K562 (cell line): ENCODE results near the gene WWOX. TPM values are rescaled to one million over a fixed set of nuclear protein-coding genes. Genes with fewer than 3 reads are reported as not detected.

Experiments used
- ATAC-seq: fragments of 200-7000 bp; cut with Tn5 transposase; 3 replicates; pipeline ENCODE4 v1.9.1; 2020; ENCODE audit warnings: moderate library complexity
- BruUV-seq: library from RNA; stranded (reverse); fragments of 400-500 nt; replicated peaks from 2 replicates; lab custom pipeline; 2021; lab: Mats Ljungman, UMichigan
- CTCF ChIA-PET: fragments of 300-600 bp; formaldehyde crosslinking; extraction: SDS; loops from one replicate; lab custom pipeline; 2021; ENCODE audit warnings: low intra/inter-chr PET ratio; lab: Yijun Ruan, JAX
- POLR2A ChIA-PET: fragments of 300-600, 350-650 bp; sonication (Branson Sonifier 250); formaldehyde crosslinking; extraction: SDS; loops from one replicate; lab custom pipeline; 2021; ENCODE audit warnings: antibody characterized with exemption, inconsistent platforms; lab: Yijun Ruan, JAX
- DNase-seq, 4 experiments: peaks; one replicate each; pipeline versions ENCODE4 v3.0.0 to v3.0.0-alpha.2; 2011 to 2018; ENCODE audit warnings: low spot score in 3 of 4, mixed read lengths in 3 of 4; ENCODE audit errors: extremely low read depth in 1 of 4
- FAIRE-seq: peaks from 2 replicates; lab custom pipeline; 2011; peaks lifted over from hg19 to GRCh38; lab: Jason Lieb, UNC
- H2AFZ ChIP-seq: 2 replicates; pipeline ENCODE4 v1.6.0; 2011; ENCODE audit warnings: low read depth, low read length, control low read depth, inconsistent platforms
- H3K27ac ChIP-seq: fragments of 200-600 bp; 3 replicates; pipeline ENCODE4 v1.8.0; 2011; ENCODE audit warnings: low read depth, mild to moderate bottlenecking, control low read depth, inconsistent platforms, low read length, moderate library complexity, mixed read lengths; ENCODE audit errors: extremely low read depth
- H3K27me3 ChIP-seq, 2 experiments: fragments of 300-600 bp in 1 of 2; 2 replicates in 1 of 2; 3 replicates in 1 of 2; pipeline versions ENCODE4 v1.6.0 to v1.8.0; 2011; ENCODE audit warnings: inconsistent platforms in 2 of 2, low read length in 2 of 2, mild to moderate bottlenecking in 1 of 2, mixed read lengths in 1 of 2, moderate library complexity in 1 of 2; ENCODE audit not compliant: control insufficient read depth in 2 of 2, insufficient read depth in 2 of 2
- H3K36me3 ChIP-seq: fragments of 300-600 bp; 3 replicates; pipeline ENCODE4 v1.8.0; 2011; ENCODE audit warnings: mild to moderate bottlenecking, low read length, inconsistent platforms; ENCODE audit not compliant: control insufficient read depth, insufficient read depth
- H3K4me1 ChIP-seq, 2 experiments: fragments of 200-600 bp in 1 of 2; replicated peaks in 1 of 2; 2 replicates in 1 of 2; 3 replicates in 1 of 2; pipeline versions ENCODE4 v1.5.1 to v1.8.0; 2011; ENCODE audit warnings: inconsistent platforms in 2 of 2, low read length in 2 of 2, mild to moderate bottlenecking in 1 of 2, mixed read lengths in 1 of 2, moderate library complexity in 1 of 2; ENCODE audit not compliant: control insufficient read depth in 2 of 2, insufficient read depth in 2 of 2
- H3K4me2 ChIP-seq: 2 replicates; pipeline ENCODE4 v1.6.1; 2011; ENCODE audit warnings: low read length, control low read depth, inconsistent platforms, mixed read lengths; ENCODE audit not compliant: insufficient read depth
- H3K4me3 ChIP-seq: fragments of 200-600 bp; sonication (generic), shearing (Covaris generic); 2 replicates; pipeline ENCODE4 v1.5.1; 2016; ENCODE audit warnings: control low read depth, inconsistent platforms
- H3K79me2 ChIP-seq: fragments of 200-600 bp; 3 replicates; pipeline ENCODE4 v1.8.0; 2011; ENCODE audit warnings: low read length, inconsistent platforms; ENCODE audit not compliant: control insufficient read depth, insufficient read depth
- H3K9ac ChIP-seq, 2 experiments: 2 replicates each; pipeline versions ENCODE4 v1.6.0 to v1.6.1; 2011; ENCODE audit warnings: low read depth in 2 of 2, low read length in 2 of 2, control low read depth in 1 of 2, inconsistent platforms in 1 of 2, mild to moderate bottlenecking in 1 of 2, mixed read lengths in 1 of 2; ENCODE audit not compliant: insufficient read depth in 1 of 2
- H3K9me1 ChIP-seq: one replicate; pipeline ENCODE4 v1.6.0; 2011; ENCODE audit warnings: inconsistent platforms, mild to moderate bottlenecking, low read length, moderate library complexity; ENCODE audit not compliant: control insufficient read depth, insufficient read depth
- H3K9me3 ChIP-seq: replicated peaks from 2 replicates; pipeline ENCODE4 v1.5.1; 2011; ENCODE audit warnings: low read depth, low read length, inconsistent platforms; ENCODE audit not compliant: control insufficient read depth, insufficient read depth
- H4K20me1 ChIP-seq: replicated peaks from 2 replicates; pipeline ENCODE4 v1.6.1; 2011; ENCODE audit warnings: low read length, inconsistent platforms, mixed read lengths; ENCODE audit not compliant: control insufficient read depth, insufficient read depth
- CCAR2 ChIP-seq: fragments of 200-400 bp; formaldehyde crosslinking; IDR thresholded peaks from 2 replicates; pipeline ENCODE4 v1.6.1; 2017; ENCODE audit warnings: mild to moderate bottlenecking, low read depth, low read length
- HCFC1 ChIP-seq: IDR thresholded peaks from 2 replicates; pipeline ENCODE4 v1.6.1; 2012; ENCODE audit warnings: low read depth, low read length, improper control_type of control experiment
- HDAC6 ChIP-seq: IDR thresholded peaks from 2 replicates; pipeline ENCODE4 v1.6.1; 2012; ENCODE audit warnings: low read depth, mild to moderate bottlenecking, control low read depth, inconsistent platforms, low read length, moderate library complexity
- JUN ChIP-seq, 2 experiments: sonication (generic) in 1 of 2; formaldehyde crosslinking in 1 of 2; IDR thresholded peaks; 2 replicates each; pipeline versions ENCODE4 v1.6.1 to v1.8.0; 2012 to 2022; ENCODE audit warnings: borderline replicate concordance in 2 of 2, mild to moderate bottlenecking in 2 of 2, improper control_type of control experiment in 1 of 2, low read depth in 1 of 2, low read length in 1 of 2, missing genetic modification reagents in 1 of 2
- KDM1A ChIP-seq, 2 experiments: fragments of 450-650 bp; IDR thresholded peaks; 2 replicates each; pipeline ENCODE4 v1.6.1; 2016; ENCODE audit warnings: mild to moderate bottlenecking in 2 of 2
- KLF1 ChIP-seq: fragments of 450-650 bp; IDR thresholded peaks from 2 replicates; pipeline ENCODE4 v1.6.1; 2016; ENCODE audit warnings: missing genetic modification characterization, missing compliant biosample characterization
- KLF13 ChIP-seq: fragments of 450-650 bp; IDR thresholded peaks from 2 replicates; pipeline ENCODE4 v1.6.1; 2016; ENCODE audit warnings: missing genetic modification characterization, low read depth, mild to moderate bottlenecking, missing compliant biosample characterization, moderate library complexity, borderline replicate concordance
- NFIC ChIP-seq: fragments of 450-650 bp; IDR thresholded peaks from 2 replicates; pipeline ENCODE4 v1.6.1; 2017; ENCODE audit warnings: mild to moderate bottlenecking, inconsistent platforms
- NRF1 ChIP-seq, 2 experiments: fragments of 450-650 bp; IDR thresholded peaks in 1 of 2; conservative IDR thresholded peaks in 1 of 2; 2 replicates each; pipeline ENCODE4 v1.6.1; 2014; ENCODE audit warnings: mild to moderate bottlenecking in 2 of 2
- POLR2G ChIP-seq: fragments of 200-400 bp; formaldehyde crosslinking; IDR thresholded peaks from 2 replicates; pipeline ENCODE4 v1.6.1; 2017; ENCODE audit warnings: low read depth, mild to moderate bottlenecking, antibody characterized with exemption, low read length, moderate library complexity
- POLR3A ChIP-seq: IDR thresholded peaks from 2 replicates; pipeline ENCODE4 v1.6.1; 2011; ENCODE audit warnings: borderline replicate concordance, mild to moderate bottlenecking, moderate library complexity; ENCODE audit not compliant: insufficient read length, insufficient read depth; ENCODE audit errors: extremely low read depth
- RCOR1 ChIP-seq, 2 experiments: IDR thresholded peaks; 2 replicates each; pipeline ENCODE4 v1.6.1; 2012; ENCODE audit warnings: low read depth in 2 of 2, low read length in 2 of 2, borderline replicate concordance in 1 of 2, improper control_type of control experiment in 1 of 2
- TAF1 ChIP-seq: IDR thresholded peaks from 2 replicates; pipeline ENCODE4 v1.6.1; 2011; ENCODE audit warnings: mild to moderate bottlenecking, low read length, moderate library complexity; ENCODE audit not compliant: insufficient read depth, control insufficient read depth, severe bottlenecking; ENCODE audit errors: extremely low read depth
- U2AF2 ChIP-seq: fragments of 200-400 bp; formaldehyde crosslinking; optimal IDR thresholded peaks from 2 replicates; pipeline ENCODE3; 2017; ENCODE audit warnings: low read depth, mild to moderate bottlenecking, low read length
- ZNF140 ChIP-seq: fragments of 250-450 bp; sonication (Bioruptor Pico); IDR thresholded peaks from 2 replicates; pipeline ENCODE4 v1.8.0; 2021; ENCODE audit warnings: moderate library complexity, mild to moderate bottlenecking, inconsistent platforms
- ZNF830 ChIP-seq: fragments of 250-450 bp; sonication (Bioruptor Pico); IDR thresholded peaks from 2 replicates; pipeline ENCODE4 v1.5.0; 2021; ENCODE audit warnings: mild to moderate bottlenecking
- WGBS: fragments of 100-300 bp; shearing (Covaris generic); methylation state at CpG from one replicate; pipeline ENCODE4 v1.1.6; 2016; ENCODE audit warnings: low coverage, mixed read lengths; ENCODE audit not compliant: insufficient coverage; ENCODE audit errors: missing lambda C conversion rate; 5-methylcytosine and 5-hydroxymethylcytosine counted together
- in situ Hi-C: fragments of 300-500 bp; cut with MboI; formaldehyde crosslinking; loops from 4 replicates; pipeline ENCODE4 v1.15.0; 2018; ENCODE audit warnings: inconsistent platforms, mixed read lengths
- intact Hi-C: fragments of 100-400 bp; cut with micrococcal nuclease; formaldehyde crosslinking; loops from 2 replicates; pipeline ENCODE4 v1.14.2; 2022
- polyA plus RNA-seq, 8 experiments: library from polyadenylated mRNA; depleted of rRNA in 4 of 8; stranded (reverse) in 5 of 8; unstranded in 3 of 8; fragments of >200 nt; fragmentation: Nextera tagmentation in 2 of 8; fragmentation: Illumina TruSeq in 1 of 8; extraction: Ambion mirVana in 2 of 8; extraction: Trizol in 1 of 8; gene quantifications; 2 replicates each; pipeline versions ENCODE4 v1.2.1 to v1.2.3, GENCODE V29; 2011 to 2014; ENCODE audit warnings: inconsistent platforms in 1 of 8, missing spikeins in 1 of 8
- total RNA-seq, 7 experiments: library from RNA; depleted of rRNA in 6 of 7; stranded (reverse); fragments of >200 nt in 6 of 7; fragmentation: Illumina TruSeq in 2 of 7; extraction: Trizol in 2 of 7; gene quantifications; 2 replicates each; pipeline versions ENCODE4 v1.2.1 to v1.2.3, GENCODE V29; 2011 to 2021; ENCODE audit warnings: low replicate concordance in 1 of 7
- TF ChIP-seq, protein P1 (sequence below), 2 experiments: fragments of 200-800 bp in 1 of 2; sonication (Bioruptor generic) in 1 of 2; sonication (generic) in 1 of 2; formaldehyde crosslinking in 1 of 2; IDR thresholded peaks in 1 of 2; conservative IDR thresholded peaks in 1 of 2; 2 replicates each; pipeline versions ENCODE4 v1.5.0 to v1.6.1; 2016 to 2020; ENCODE audit warnings: missing compliant biosample characterization in 1 of 2, missing genetic modification characterization in 1 of 2, missing genetic modification reagents in 1 of 2

The WWOX gene
- total and polyA plus RNA-seq, 9 of the 15 experiments (the other 6 are each of a cell fraction or from before 2014, with no cell fraction given), result 1.6 to 22.7 (median 8.1) TPM

DNA sequence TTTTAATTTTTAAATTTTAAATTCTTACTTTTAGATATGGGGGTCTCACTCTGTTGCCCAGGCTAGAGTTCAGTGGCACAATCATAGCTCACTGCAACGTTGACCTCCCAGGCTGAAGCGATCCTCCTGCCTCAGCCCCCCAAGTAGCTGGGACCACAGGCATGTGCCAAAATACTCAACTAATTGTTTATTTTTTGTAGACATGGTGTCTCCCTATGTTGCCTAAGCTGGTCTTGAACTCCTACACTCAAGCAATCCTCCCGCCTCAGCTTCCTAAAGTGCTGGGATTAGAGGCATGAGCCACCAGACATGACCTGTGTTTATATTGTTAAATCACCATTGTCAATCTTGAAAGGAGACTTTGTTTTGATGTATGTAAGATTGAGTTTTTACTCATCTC, 332.2 kb downstream of the WWOX start:
- BruUV-seq, result no TSS peak
- ATAC-seq (no peak), FAIRE-seq (no peak), DNase-seq (no peak)
- peaks cover 12% of the 10 kb centered on the region for H3K9me3 ChIP-seq
- peaks cover 0 to 16% of the 10 kb centered on the region in 2 experiments; a peak in 3 of 5 replicates for H3K4me1 ChIP-seq
- no peak overlapping the region for H3K4me2 ChIP-seq
- H3K4me3 ChIP-seq, result no peak overlapping the region
- 39% methylated on average over 3 of the region's 3 CpGs for WGBS
- no peak overlapping the region for H3K9ac ChIP-seq
- TF ChIP-seq HDAC6 (no peak), HCFC1 (no peak), KLF1 (tag) (no peak), POLR3A (no peak), POLR2G (no peak), KDM1A (IDR thresholded peaks at IDR 0.05) (no peak), NRF1 (conservative IDR thresholded peaks at IDR 0.05 in 1 of 2, IDR thresholded peaks at IDR 0.05 in 1 of 2) (no peak), KLF13 (tag) (no peak), TAF1 (no peak), RCOR1 (IDR thresholded peaks at IDR 0.05; ENCODE audit: borderline replicate concordance in 1 of 2, low read depth in 2 of 2, low read length in 2 of 2) (no peak), U2AF2 (no peak), ZNF140 (no peak), JUN (IDR thresholded peaks at IDR 0.05; ENCODE audit: borderline replicate concordance, low read depth, low read length) (no peak), JUN (CRISPR knock-in tag; IDR thresholded peaks at IDR 0.05; ENCODE audit: borderline replicate concordance) (no peak), NFIC (no peak), ZNF830 (CRISPR knock-in tag) (no peak), CCAR2 (no peak)
- TF ChIP-seq, protein P1, sequence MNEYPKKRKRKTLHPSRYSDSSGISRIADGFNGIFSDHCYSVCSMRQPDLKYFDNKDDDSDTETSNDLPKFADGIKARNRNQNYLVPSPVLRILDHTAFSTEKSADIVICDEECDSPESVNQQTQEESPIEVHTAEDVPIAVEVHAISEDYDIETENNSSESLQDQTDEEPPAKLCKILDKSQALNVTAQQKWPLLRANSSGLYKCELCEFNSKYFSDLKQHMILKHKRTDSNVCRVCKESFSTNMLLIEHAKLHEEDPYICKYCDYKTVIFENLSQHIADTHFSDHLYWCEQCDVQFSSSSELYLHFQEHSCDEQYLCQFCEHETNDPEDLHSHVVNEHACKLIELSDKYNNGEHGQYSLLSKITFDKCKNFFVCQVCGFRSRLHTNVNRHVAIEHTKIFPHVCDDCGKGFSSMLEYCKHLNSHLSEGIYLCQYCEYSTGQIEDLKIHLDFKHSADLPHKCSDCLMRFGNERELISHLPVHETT (CRISPR knock-in tag; conservative IDR thresholded peaks at IDR 0.05 in 1 of 2, IDR thresholded peaks at IDR 0.05 in 1 of 2), result no peak
- H3K36me3 ChIP-seq, result no peaks in the 10 kb centered on the region; the same call in 2 of the 3 replicates
- H3K79me2 ChIP-seq, result no peaks in the 10 kb centered on the region
- H3K27ac ChIP-seq, result no peak overlapping the region
- in situ Hi-C loops, result no loop called here
- no peak overlapping the region for H2AFZ ChIP-seq
- intact Hi-C loops, result no loop called here
- H4K20me1 ChIP-seq, result no peaks in the 10 kb centered on the region
- ChIA-PET POLR2A (no interaction called here), CTCF (no interaction called here)
- no peaks in the 10 kb centered on the region for H3K9me1 ChIP-seq
- H3K27me3 ChIP-seq, result no peaks in the 10 kb centered on the region
